Stimulated activated memory B cell treated with anti-CD40 and anti-IgM and Interleukin-4, amounts not matched to agents 10 μg/mL and 1 μg/mL and 100 μg/mL, for 72 hours (primary cell): ENCODE data around the gene DLGAP3.
A peak's percentile ranks its signal among the peaks of the same experiment; 100 is the strongest.
"Not testable (repeated sequence)": the region's sequence is repeated elsewhere in the genome, so short reads cannot be mapped to it uniquely, and the experiment has no call there.

Source experiments
- ATAC-seq: fragments of 150-1000 bp; cut with Tn5 transposase; 2 replicates; pipeline ENCODE4 v1.10.0; 2021
- H3K27ac Mint-ChIP-seq: one replicate; pipeline ENCODE4 v1.8.0; 2022; ENCODE audit warnings: mild to moderate bottlenecking, mixed read lengths
- H3K27me3 Mint-ChIP-seq: one replicate; pipeline ENCODE4 v1.8.0; 2022; ENCODE audit warnings: mixed read lengths
- H3K36me3 Mint-ChIP-seq: one replicate; pipeline ENCODE4 v1.8.0; 2022; ENCODE audit warnings: mixed read lengths
- H3K4me1 Mint-ChIP-seq: one replicate; pipeline ENCODE4 v1.8.0; 2022; ENCODE audit warnings: mixed read lengths
- H3K4me3 Mint-ChIP-seq: one replicate; pipeline ENCODE4 v1.8.0; 2022; ENCODE audit warnings: mild to moderate bottlenecking, moderate library complexity, mixed read lengths
- H3K9me3 Mint-ChIP-seq: one replicate; pipeline ENCODE4 v1.8.0; 2022; ENCODE audit warnings: mixed read lengths

Gene DLGAP3

GRCh38 chr1:34947641-34948314 lies 18.3 kb upstream of the DLGAP3 start:
- H3K27me3 Mint-ChIP-seq: peaks cover 56% of the 10 kb centered on the region
- not testable (repeated sequence) for H3K36me3 Mint-ChIP-seq, H3K4me1 Mint-ChIP-seq, ATAC-seq, H3K9me3 Mint-ChIP-seq, H3K27ac Mint-ChIP-seq, H3K4me3 Mint-ChIP-seq

GRCh38 chr1:34946211-34946610 lies 16.8 kb upstream of the DLGAP3 start:
- ATAC-seq: no peak
- Mint-ChIP-seq H3K4me1 (no peaks in the 10 kb centered on the region), H3K27ac (no peak overlapping the region), H3K4me3 (no peak overlapping the region), H3K36me3 (peaks cover 6% of the 10 kb centered on the region), H3K27me3 (peaks cover 50% of the 10 kb centered on the region), H3K9me3 (peaks cover 5% of the 10 kb centered on the region)

GRCh38 chr1:34941798-34942197 lies 12.3 kb upstream of the DLGAP3 start:
- H3K27ac Mint-ChIP-seq, H3K36me3 Mint-ChIP-seq, H3K9me3 Mint-ChIP-seq, H3K4me1 Mint-ChIP-seq, ATAC-seq, H3K4me3 Mint-ChIP-seq: not testable (repeated sequence)
- H3K27me3 Mint-ChIP-seq: peaks cover 40% of the 10 kb centered on the region

- Mint-ChIP-seq H3K9me3 (no peaks in the 10 kb centered on the region), H3K36me3 (no peaks in the 10 kb centered on the region), H3K27me3 (peaks cover 18% of the 10 kb centered on the region), H3K4me3 (peak overlapping the region; percentile 34), H3K27ac (no peak overlapping the region), H3K4me1 (peaks cover 12% of the 10 kb centered on the region)
- ATAC-seq: no peak
These were observed 1.2 kb upstream of the DLGAP3 start for GRCh38 chr1:34930702-34931071.

- peaks cover 17% of the 10 kb centered on the region for H3K4me1 Mint-ChIP-seq
- H3K4me3 Mint-ChIP-seq: peak overlapping the region; percentile 34
- ATAC-seq: peak; percentile 18
- no peak overlapping the region for H3K27ac Mint-ChIP-seq
- peaks cover 24% of the 10 kb centered on the region for H3K27me3 Mint-ChIP-seq
- H3K9me3 Mint-ChIP-seq: no peaks in the 10 kb centered on the region
- no peaks in the 10 kb centered on the region for H3K36me3 Mint-ChIP-seq
These were observed 627 bp upstream of the DLGAP3 start for GRCh38 chr1:34929853-34930701.

GRCh38 chr1:34928699-34929496 lies 552 bp downstream of the DLGAP3 start:
- peak overlapping the region; percentile 76 for H3K4me3 Mint-ChIP-seq
- ATAC-seq: peak; percentile 64
- H3K9me3 Mint-ChIP-seq: no peaks in the 10 kb centered on the region
- peak overlapping the region; percentile 14 for H3K27ac Mint-ChIP-seq
- H3K4me1 Mint-ChIP-seq: peaks cover 29% of the 10 kb centered on the region
- peaks cover 36% of the 10 kb centered on the region for H3K27me3 Mint-ChIP-seq
- no peaks in the 10 kb centered on the region for H3K36me3 Mint-ChIP-seq

GRCh38 chr1:34928066-34928696 lies 1.3 kb downstream of the DLGAP3 start:
- Mint-ChIP-seq H3K27ac (peak overlapping the region; percentile 14), H3K4me3 (peak overlapping the region; percentile 76), H3K27me3 (peaks cover 43% of the 10 kb centered on the region), H3K36me3 (no peaks in the 10 kb centered on the region), H3K9me3 (no peaks in the 10 kb centered on the region), H3K4me1 (peaks cover 30% of the 10 kb centered on the region)
- no peak for ATAC-seq

GRCh38 chr1:34927316-34927715 lies 2.1 kb downstream of the DLGAP3 start:
- no peak overlapping the region for H3K27ac Mint-ChIP-seq
- H3K9me3 Mint-ChIP-seq: no peaks in the 10 kb centered on the region
- peaks cover 52% of the 10 kb centered on the region for H3K27me3 Mint-ChIP-seq
- no peaks in the 10 kb centered on the region for H3K36me3 Mint-ChIP-seq
- ATAC-seq: no peak
- H3K4me1 Mint-ChIP-seq: peaks cover 30% of the 10 kb centered on the region
- H3K4me3 Mint-ChIP-seq: no peak overlapping the region

- H3K36me3 Mint-ChIP-seq: no peaks in the 10 kb centered on the region
- ATAC-seq: no peak
- peaks cover 53% of the 10 kb centered on the region for H3K27me3 Mint-ChIP-seq
These were observed 2.6 kb downstream of the DLGAP3 start for GRCh38 chr1:34926894-34927293.

GRCh38 chr1:34926156-34926555 lies 3.3 kb downstream of the DLGAP3 start:
- H3K9me3 Mint-ChIP-seq: no peaks in the 10 kb centered on the region
- H3K27me3 Mint-ChIP-seq: peaks cover 53% of the 10 kb centered on the region
- H3K4me3 Mint-ChIP-seq: no peak overlapping the region
- H3K36me3 Mint-ChIP-seq: no peaks in the 10 kb centered on the region
- H3K4me1 Mint-ChIP-seq: peaks cover 30% of the 10 kb centered on the region
- no peak overlapping the region for H3K27ac Mint-ChIP-seq
- ATAC-seq: no peak

More at GRCh38 chr1:34926894-34927293, 2.6 kb downstream of the DLGAP3 start:
- Mint-ChIP-seq H3K4me1 (peaks cover 30% of the 10 kb centered on the region), H3K27ac (no peak overlapping the region), H3K9me3 (no peaks in the 10 kb centered on the region), H3K4me3 (no peak overlapping the region)

GRCh38 chr1:34925730-34926129 lies 3.7 kb downstream of the DLGAP3 start:
- Mint-ChIP-seq H3K4me1 (peaks cover 30% of the 10 kb centered on the region), H3K9me3 (no peaks in the 10 kb centered on the region), H3K27me3 (peaks cover 53% of the 10 kb centered on the region), H3K27ac (no peak overlapping the region), H3K36me3 (no peaks in the 10 kb centered on the region), H3K4me3 (no peak overlapping the region)
- no peak for ATAC-seq

GRCh38 chr1:34924759-34925555 lies 4.5 kb downstream of the DLGAP3 start:
- Mint-ChIP-seq H3K27me3 (peaks cover 53% of the 10 kb centered on the region), H3K4me3 (no peak overlapping the region)

GRCh38 chr1:34923490-34923889 lies 6.0 kb downstream of the DLGAP3 start:
- Mint-ChIP-seq H3K27ac (no peak overlapping the region), H3K9me3 (no peaks in the 10 kb centered on the region), H3K4me3 (no peak overlapping the region), H3K27me3 (peaks cover 45% of the 10 kb centered on the region), H3K36me3 (no peaks in the 10 kb centered on the region), H3K4me1 (peaks cover 44% of the 10 kb centered on the region)
- ATAC-seq: no peak

More at GRCh38 chr1:34924759-34925555, 4.5 kb downstream of the DLGAP3 start:
- Mint-ChIP-seq H3K4me1 (peaks cover 37% of the 10 kb centered on the region), H3K27ac (no peak overlapping the region), H3K36me3 (no peaks in the 10 kb centered on the region), H3K9me3 (no peaks in the 10 kb centered on the region)
- peak; percentile 2 for ATAC-seq

GRCh38 chr1:34918977-34919561 lies 10.4 kb downstream of the DLGAP3 start:
- ATAC-seq: peak; percentile 77
- Mint-ChIP-seq H3K9me3 (no peaks in the 10 kb centered on the region), H3K27me3 (peaks cover 18% of the 10 kb centered on the region), H3K4me1 (peaks cover 23% of the 10 kb centered on the region), H3K4me3 (peak overlapping the region; percentile 21), H3K36me3 (no peaks in the 10 kb centered on the region), H3K27ac (no peak overlapping the region)
